ENCODE data around the gene SPINT1.

Gene SPINT1

GRCh38 chr15:40828447-40829036 lies 15.3 kb upstream of the SPINT1 start, which contains the start of gene PPP1R14D:
Gene PPP1R14D, minus strand, starts transcription at chr15:40828708. Its CDS starts 67 bp downstream, at chr15:40828641.
- DNase-seq (ENCODE audit: low spot score) = peak; percentile 1

- no peak for DNase-seq (ENCODE audit: low spot score)
Observed at GRCh38 chr15:40829115-40829514, 14.7 kb upstream of the SPINT1 start.

- no peak for DNase-seq (ENCODE audit: low spot score)
Observed at GRCh38 chr15:40830884-40831283, 13.0 kb upstream of the SPINT1 start.

GRCh38 chr15:40831861-40832260 lies 12.0 kb upstream of the SPINT1 start:
- no peak for DNase-seq (ENCODE audit: low spot score)

GRCh38 chr15:40832903-40833302 lies 10.9 kb upstream of the SPINT1 start:
- DNase-seq (ENCODE audit: low spot score) = peak; percentile 1

- DNase-seq (ENCODE audit: low spot score) = no peak
Observed at GRCh38 chr15:40836020-40836419, 7.8 kb upstream of the SPINT1 start.

GRCh38 chr15:40838756-40839155 lies 5.1 kb upstream of the SPINT1 start:
- DNase-seq (ENCODE audit: low spot score) = no peak

GRCh38 chr15:40841741-40842140 lies 2.1 kb upstream of the SPINT1 start:
- DNase-seq (ENCODE audit: low spot score) = no peak

- no peak for DNase-seq (ENCODE audit: low spot score)
Observed at GRCh38 chr15:40843261-40843884, 475 bp upstream of the SPINT1 start.

GRCh38 chr15:40844696-40845030 lies 815 bp downstream of the SPINT1 start:
- peak; percentile 40 for DNase-seq (ENCODE audit: low spot score)

- DNase-seq (ENCODE audit: low spot score) = no peak
Observed at GRCh38 chr15:40845036-40845435, 1.2 kb downstream of the SPINT1 start.

- DNase-seq (ENCODE audit: low spot score) = no peak
Observed at GRCh38 chr15:40845511-40846284, 1.9 kb downstream of the SPINT1 start.

GRCh38 chr15:40846841-40847222 lies 3.0 kb downstream of the SPINT1 start:
- DNase-seq (ENCODE audit: low spot score) = no peak

GRCh38 chr15:40847223-40847961 lies 3.5 kb downstream of the SPINT1 start:
- DNase-seq (ENCODE audit: low spot score) = no peak

- DNase-seq (ENCODE audit: low spot score) = no peak
Observed at GRCh38 chr15:40850576-40851112, 6.8 kb downstream of the SPINT1 start.

- DNase-seq (ENCODE audit: low spot score) = no peak
Observed at GRCh38 chr15:40852529-40852928, 8.7 kb downstream of the SPINT1 start.

GRCh38 chr15:40853241-40853890 lies 9.5 kb downstream of the SPINT1 start:
- DNase-seq (ENCODE audit: low spot score) = no peak

GRCh38 chr15:40854161-40854560 lies 10.3 kb downstream of the SPINT1 start:
- no peak for DNase-seq (ENCODE audit: low spot score)

GRCh38 chr15:40855706-40856234 lies 11.9 kb downstream of the SPINT1 start:
- DNase-seq (ENCODE audit: low spot score) = no peak

GRCh38 chr15:40856746-40857145 lies 12.9 kb downstream of the SPINT1 start:
- DNase-seq (ENCODE audit: low spot score) = no peak

- peak; percentile 91 for DNase-seq (ENCODE audit: low spot score)
Observed at GRCh38 chr15:40857601-40858341, 13.9 kb downstream of the SPINT1 start.

All from AG08396 (cell line).